ENCODE results near the gene SOX12. TPM values are rescaled to one million over a fixed set of nuclear protein-coding genes. Genes with fewer than 3 reads are reported as not detected.

SOX12 gene
- total and polyA plus RNA-seq, 4 donors: 0.67 to 4.2 (median 1.7) TPM

GRCh38 chr20:312067-312466 is 13.3 kb upstream of the SOX12 start:
- Histone ChIP-seq H3K4me1 (ENCODE audit: control insufficient read depth in 4 of 4, insufficient read depth in 4 of 4, low read length in 3 of 4) (no peaks in the 10 kb centered on the region), H3K27ac (ENCODE audit: low read depth in 1 of 2, low read length in 2 of 2) (no peak overlapping the region), H3K36me3 (ENCODE audit: control insufficient read depth in 4 of 4, insufficient read depth in 3 of 4, low read depth in 1 of 4, low read length in 3 of 4) (no peaks in the 10 kb centered on the region), H3K9ac (ENCODE audit: low read depth in 1 of 2, low read length in 2 of 2) (no peak overlapping the region), H3K9me3 (ENCODE audit: control insufficient read depth in 4 of 4, low read length in 3 of 4) (no peaks in the 10 kb centered on the region), H3K27me3 (ENCODE audit: control insufficient read depth in 4 of 4, insufficient read depth in 4 of 4, low read length in 3 of 4) (no peaks in the 10 kb centered on the region), H3K4me3 (ENCODE audit: low read depth in 1 of 3, low read length in 3 of 3) (no peak overlapping the region)
- WGBS: 89% methylated on average over 8 of the region's 8 CpGs
- TF ChIP-seq EGR1 (IDR thresholded peaks at IDR 0.05; ENCODE audit: low read depth in 2 of 2) (no peak), HNF4G (IDR thresholded peaks at IDR 0.05) (no peak), GABPA (IDR thresholded peaks at IDR 0.05 in 1 of 2, conservative IDR thresholded peaks at IDR 0.05 in 1 of 2) (no peak), RXRA (IDR thresholded peaks at IDR 0.05) (no peak), CTCF (IDR thresholded peaks at IDR 0.05; ENCODE audit: low read depth, low read length, missing input control) (no peak), FOXA1 (IDR thresholded peaks at IDR 0.05) (no peak), TAF1 (conservative IDR thresholded peaks at IDR 0.05) (no peak), ATF3 (IDR thresholded peaks at IDR 0.05) (no peak), SP1 (IDR thresholded peaks at IDR 0.05) (no peak), RAD21 (IDR thresholded peaks at IDR 0.05) (no peak), ZBTB33 (IDR thresholded peaks at IDR 0.05) (no peak), YY1 (IDR thresholded peaks at IDR 0.05) (no peak), JUND (IDR thresholded peaks at IDR 0.05) (no peak)
- TF ChIP-seq, protein P1, sequence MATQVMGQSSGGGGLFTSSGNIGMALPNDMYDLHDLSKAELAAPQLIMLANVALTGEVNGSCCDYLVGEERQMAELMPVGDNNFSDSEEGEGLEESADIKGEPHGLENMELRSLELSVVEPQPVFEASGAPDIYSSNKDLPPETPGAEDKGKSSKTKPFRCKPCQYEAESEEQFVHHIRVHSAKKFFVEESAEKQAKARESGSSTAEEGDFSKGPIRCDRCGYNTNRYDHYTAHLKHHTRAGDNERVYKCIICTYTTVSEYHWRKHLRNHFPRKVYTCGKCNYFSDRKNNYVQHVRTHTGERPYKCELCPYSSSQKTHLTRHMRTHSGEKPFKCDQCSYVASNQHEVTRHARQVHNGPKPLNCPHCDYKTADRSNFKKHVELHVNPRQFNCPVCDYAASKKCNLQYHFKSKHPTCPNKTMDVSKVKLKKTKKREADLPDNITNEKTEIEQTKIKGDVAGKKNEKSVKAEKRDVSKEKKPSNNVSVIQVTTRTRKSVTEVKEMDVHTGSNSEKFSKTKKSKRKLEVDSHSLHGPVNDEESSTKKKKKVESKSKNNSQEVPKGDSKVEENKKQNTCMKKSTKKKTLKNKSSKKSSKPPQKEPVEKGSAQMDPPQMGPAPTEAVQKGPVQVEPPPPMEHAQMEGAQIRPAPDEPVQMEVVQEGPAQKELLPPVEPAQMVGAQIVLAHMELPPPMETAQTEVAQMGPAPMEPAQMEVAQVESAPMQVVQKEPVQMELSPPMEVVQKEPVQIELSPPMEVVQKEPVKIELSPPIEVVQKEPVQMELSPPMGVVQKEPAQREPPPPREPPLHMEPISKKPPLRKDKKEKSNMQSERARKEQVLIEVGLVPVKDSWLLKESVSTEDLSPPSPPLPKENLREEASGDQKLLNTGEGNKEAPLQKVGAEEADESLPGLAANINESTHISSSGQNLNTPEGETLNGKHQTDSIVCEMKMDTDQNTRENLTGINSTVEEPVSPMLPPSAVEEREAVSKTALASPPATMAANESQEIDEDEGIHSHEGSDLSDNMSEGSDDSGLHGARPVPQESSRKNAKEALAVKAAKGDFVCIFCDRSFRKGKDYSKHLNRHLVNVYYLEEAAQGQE (IDR thresholded peaks at IDR 0.05): no peak
- TF ChIP-seq, protein P2, sequence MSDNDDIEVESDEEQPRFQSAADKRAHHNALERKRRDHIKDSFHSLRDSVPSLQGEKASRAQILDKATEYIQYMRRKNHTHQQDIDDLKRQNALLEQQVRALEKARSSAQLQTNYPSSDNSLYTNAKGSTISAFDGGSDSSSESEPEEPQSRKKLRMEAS (IDR thresholded peaks at IDR 0.05): no peak
- no peak for DNase-seq (ENCODE audit: low spot score)

DNA sequence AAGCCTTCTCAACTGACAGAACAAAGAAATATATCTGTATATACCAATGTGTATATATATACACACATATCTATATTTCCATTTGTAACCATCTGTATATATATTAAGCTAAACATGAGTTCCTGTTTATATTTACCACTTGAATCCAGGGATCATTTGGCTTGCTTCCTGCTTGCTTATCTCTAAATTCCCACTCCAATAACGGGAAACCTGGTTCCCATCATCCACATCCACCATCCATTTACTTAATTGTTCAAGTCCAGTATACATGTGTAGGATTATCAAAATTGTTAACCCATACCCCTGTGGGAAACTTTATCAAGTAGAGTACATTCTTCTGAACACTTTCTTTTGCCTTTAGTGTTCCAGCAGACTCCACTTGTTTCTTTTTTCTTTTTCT is 12.5 kb upstream of the SOX12 start:
- Histone ChIP-seq H3K4me3 (ENCODE audit: low read depth in 1 of 3, low read length in 3 of 3) (no peak overlapping the region), H3K9ac (ENCODE audit: low read depth in 1 of 2, low read length in 2 of 2) (no peak overlapping the region), H3K36me3 (ENCODE audit: control insufficient read depth in 4 of 4, insufficient read depth in 3 of 4, low read depth in 1 of 4, low read length in 3 of 4) (no peaks in the 10 kb centered on the region), H3K4me1 (ENCODE audit: control insufficient read depth in 4 of 4, insufficient read depth in 4 of 4, low read length in 3 of 4) (no peaks in the 10 kb centered on the region), H3K9me3 (ENCODE audit: control insufficient read depth in 4 of 4, low read length in 3 of 4) (no peaks in the 10 kb centered on the region), H3K27me3 (ENCODE audit: control insufficient read depth in 4 of 4, insufficient read depth in 4 of 4, low read length in 3 of 4) (no peaks in the 10 kb centered on the region), H3K27ac (ENCODE audit: low read depth in 1 of 2, low read length in 2 of 2) (no peak overlapping the region)
- no peak for DNase-seq (ENCODE audit: low spot score)
- 57% methylated on average over 1 of the region's 1 CpG for WGBS
- TF ChIP-seq SP1 (IDR thresholded peaks at IDR 0.05): no peak
- no peak for TF ChIP-seq RAD21 (IDR thresholded peaks at IDR 0.05)
- TF ChIP-seq HNF4A (conservative IDR thresholded peaks at IDR 0.05): no peak
- TF ChIP-seq TAF1 (conservative IDR thresholded peaks at IDR 0.05): no peak
- no peak for TF ChIP-seq ZBTB33 (IDR thresholded peaks at IDR 0.05)
- TF ChIP-seq ATF3 (IDR thresholded peaks at IDR 0.05): no peak
- no peak for TF ChIP-seq EGR1 (IDR thresholded peaks at IDR 0.05; ENCODE audit: low read depth in 2 of 2)
- no peak for TF ChIP-seq GABPA (IDR thresholded peaks at IDR 0.05 in 1 of 2, conservative IDR thresholded peaks at IDR 0.05 in 1 of 2)
- TF ChIP-seq, protein P2 (IDR thresholded peaks at IDR 0.05): no peak
- TF ChIP-seq YY1 (IDR thresholded peaks at IDR 0.05): no peak
- no peak for TF ChIP-seq FOXA2 (IDR thresholded peaks at IDR 0.05)
- no peak for TF ChIP-seq HNF4G (IDR thresholded peaks at IDR 0.05)
- TF ChIP-seq FOXA1 (IDR thresholded peaks at IDR 0.05): no peak
- no peak for TF ChIP-seq CTCF (IDR thresholded peaks at IDR 0.05; ENCODE audit: low read depth, low read length, missing input control)
- TF ChIP-seq NR2F2 (IDR thresholded peaks at IDR 0.05): no peak

Measured in liver (tissue), 9 donors.